Activated naive CD4-positive, alpha-beta T cell treated with Interleukin-2 at 50 U/mL for 16 hours (primary cell): Measurements from ENCODE around the gene LZTR1.
A peak's percentile ranks its signal among the peaks of the same experiment; 100 is the strongest.
"Not testable (repeated sequence)": the region's sequence is repeated elsewhere in the genome, so short reads cannot be mapped to it uniquely, and the experiment has no call there.

Experiments
- DNase-seq: peaks from one replicate; pipeline ENCODE4 v3.0.0-alpha.2; 2020

Gene LZTR1

DNA sequence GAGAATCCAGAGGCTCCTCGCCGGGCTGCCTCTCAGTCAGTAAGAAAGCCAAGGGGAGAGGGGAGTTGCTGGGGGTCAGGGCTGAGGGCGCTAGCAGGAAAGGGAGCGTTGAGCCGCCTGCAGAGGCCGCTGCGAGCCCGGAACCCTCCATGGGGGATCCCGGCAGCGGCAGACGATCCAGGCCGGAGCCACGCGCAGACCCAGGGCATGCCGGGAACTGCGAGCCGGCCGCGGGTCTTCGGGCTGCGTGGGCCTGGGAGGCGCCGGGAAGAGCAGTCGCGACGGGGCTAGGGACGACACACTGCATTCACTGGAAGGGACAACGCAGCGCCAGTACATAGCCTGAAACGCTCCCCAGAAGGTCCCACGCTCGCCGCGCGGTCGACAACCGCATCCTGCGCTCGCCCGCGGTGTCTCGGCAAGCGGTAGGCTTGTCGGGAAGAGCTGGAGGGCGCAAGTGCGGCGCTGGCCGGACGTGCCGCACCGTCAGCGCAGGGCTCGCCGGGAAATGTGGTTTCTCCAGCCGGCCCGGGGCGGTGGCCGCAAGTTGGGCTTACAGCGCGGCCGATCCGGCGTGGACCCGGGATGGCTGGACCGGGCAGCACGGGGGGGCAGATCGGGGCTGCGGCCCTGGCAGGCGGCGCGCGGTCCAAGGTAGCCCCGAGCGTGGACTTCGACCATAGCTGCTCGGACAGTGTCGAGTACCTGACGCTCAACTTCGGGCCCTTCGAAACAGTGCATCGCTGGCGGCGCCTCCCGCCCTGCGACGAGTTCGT is at the start of gene LZTR1:
Gene LZTR1, plus strand, starts transcription at position 511 of the 776 bp plus-strand sequence. Its CDS starts 75 bp downstream, at position 586.
- DNase-seq: peak; percentile 71

GRCh38 chr22:20933910-20934309 is 48.2 kb upstream of the LZTR1 start:
- DNase-seq: no peak

DNA sequence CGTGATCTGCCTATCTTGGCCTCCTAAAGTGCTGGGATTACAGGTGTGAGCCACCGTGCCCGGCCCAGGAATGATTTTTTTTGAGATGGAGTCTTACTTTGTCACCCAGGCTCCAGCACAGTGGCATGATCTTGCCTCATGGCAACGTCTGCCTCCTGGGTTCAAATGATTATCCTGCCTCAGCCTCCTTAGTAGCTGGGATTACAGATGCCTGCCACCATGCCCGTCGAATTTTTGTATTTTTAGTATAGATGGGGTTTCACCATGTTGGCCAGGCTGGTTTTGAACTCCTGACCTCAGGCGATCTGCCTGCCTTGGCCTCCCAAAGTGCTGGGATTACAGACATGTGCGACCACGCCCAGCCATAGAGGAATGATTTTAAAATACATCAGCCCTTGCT is 47.0 kb upstream of the LZTR1 start:
- DNase-seq: not testable (repeated sequence)

- DNase-seq: not testable (repeated sequence)
These were observed 46.1 kb upstream of the LZTR1 start for GRCh38 chr22:20935780-20936539.

DNA sequence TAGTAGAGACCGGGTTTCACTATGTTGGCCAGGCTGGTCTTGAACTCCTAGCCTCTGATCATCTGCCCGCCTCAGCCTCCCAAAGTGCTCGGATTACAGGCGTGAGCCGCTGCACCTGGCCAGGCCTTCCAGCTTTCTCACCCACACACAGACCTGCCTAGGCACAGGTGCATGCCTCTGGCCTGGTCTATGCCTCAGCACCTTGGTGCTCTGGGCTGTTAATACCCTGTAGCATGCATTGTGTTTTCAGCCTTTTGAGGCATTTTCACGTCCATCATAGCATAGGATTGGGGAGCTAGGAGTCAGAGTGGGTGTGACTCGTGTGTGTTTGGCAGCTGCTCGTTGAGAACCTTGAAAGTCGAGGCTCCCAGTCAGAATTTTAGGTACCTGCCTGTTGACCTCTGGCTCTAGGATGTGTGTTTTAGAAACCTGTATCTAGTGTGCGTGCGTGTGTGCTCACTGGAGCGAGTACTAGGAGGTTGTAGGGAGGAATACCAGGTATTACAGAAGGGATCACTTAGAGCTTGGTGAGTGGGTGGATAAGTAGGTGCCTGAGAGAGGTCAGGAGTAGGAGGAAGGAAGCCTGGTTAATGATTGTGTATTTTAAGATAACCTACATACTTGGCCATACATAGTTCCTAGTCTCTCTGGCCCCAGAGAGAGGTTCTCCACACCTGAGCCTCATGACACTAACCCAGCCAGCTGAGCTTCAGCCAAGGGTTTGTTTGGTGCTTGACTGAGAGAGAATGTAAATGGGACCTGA is 44.9 kb upstream of the LZTR1 start:
- DNase-seq: no peak

DNA sequence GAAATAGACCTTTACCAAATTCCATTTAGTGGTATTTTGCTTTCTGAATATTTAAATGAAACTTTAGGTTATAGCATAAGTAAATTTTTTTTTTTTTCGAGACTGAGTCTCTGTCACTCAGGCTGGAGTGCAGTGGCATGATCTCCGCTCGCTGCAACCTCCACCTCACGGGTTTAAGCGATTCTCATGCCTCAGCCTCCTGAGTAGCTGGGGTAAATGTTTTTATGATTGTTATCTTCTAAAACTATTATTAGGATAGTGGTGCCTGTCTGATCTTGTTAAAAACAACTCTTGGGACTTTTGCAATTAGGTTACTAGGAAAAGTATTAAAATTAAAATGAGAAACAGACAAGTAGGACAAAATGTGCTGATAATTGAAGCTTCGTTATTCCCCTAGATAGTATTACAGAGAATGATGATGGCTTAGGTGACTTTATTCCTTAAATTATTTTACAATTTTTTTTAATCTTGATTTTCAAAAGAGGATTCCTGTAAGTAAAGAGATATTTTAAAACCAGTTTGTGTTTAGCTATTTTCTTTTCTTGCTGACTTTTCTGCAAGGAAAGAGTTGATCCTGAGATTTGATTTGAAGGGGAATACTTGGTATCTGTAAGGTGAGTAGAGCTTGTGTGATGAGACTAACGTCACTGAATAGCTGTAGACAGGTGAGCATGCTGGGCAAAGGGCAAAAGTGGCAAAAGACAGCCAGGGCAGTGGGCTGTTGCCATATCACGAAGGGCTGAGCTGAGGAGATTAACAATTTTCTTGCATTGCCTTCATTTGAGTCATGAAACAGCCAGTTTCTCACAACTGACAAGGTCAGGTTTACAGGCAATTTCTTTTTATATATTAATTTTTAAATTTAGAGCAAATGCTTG is 44.1 kb upstream of the LZTR1 start:
- no peak for DNase-seq

DNA sequence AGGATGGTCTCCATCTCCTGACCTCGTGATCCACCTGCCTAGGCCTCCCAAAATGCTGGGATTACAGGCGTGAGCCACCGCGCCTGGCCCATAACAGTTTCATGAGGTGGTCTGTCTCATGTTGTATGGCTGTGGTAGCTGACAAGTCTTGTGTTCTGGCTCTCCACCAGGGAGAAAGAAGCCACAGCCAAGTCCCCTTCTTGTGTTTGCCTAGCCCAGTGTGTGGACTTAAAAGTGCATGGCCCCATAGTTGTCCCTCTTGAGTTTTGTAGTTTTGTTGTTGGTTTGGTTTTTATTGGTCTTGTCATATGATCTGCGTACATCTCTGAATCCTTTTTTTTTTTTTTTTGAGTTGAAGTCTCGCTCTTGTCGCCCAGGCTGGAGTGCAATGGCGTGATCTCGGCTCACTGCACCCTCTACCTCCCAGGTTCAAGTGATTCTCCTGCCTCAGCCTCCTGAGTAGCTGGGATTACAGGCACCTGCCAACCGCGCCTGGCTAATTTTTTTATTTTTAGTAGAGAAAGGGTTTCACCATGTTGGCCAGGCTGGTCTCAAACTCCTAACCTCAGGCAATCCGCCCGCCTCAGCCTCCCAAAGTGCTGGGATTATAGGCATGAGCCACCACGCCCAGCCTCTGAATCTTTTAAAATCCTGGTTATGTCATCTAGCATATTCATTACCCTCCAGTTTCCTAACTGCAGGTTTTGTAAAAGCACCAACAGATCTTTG is 42.5 kb upstream of the LZTR1 start:
- DNase-seq: not testable (repeated sequence)

- no peak for DNase-seq
These were observed 41.9 kb upstream of the LZTR1 start for GRCh38 chr22:20940186-20940651.

DNA sequence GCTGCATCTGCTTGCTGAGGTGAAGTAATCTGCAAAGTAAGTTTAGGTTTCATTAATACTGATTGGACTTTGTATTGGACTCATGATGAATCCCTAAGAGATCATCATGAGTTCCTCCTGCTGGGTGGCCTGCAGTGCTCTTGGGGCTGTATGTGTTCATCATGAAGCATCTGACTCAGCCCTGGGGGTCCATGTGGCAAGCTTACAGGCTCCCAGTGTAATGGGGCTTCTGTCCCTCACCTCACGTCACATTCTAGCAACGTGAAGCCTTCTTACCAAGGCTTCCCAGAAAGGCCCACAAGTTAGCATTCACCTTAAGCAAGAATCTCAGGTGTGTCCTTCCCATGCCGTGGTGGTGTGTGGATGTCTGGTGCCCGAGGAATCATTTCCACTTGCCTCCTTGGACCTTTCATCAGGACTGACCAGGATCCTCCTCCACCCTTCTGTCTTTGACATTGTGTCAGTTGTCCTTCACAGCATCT is 41.2 kb upstream of the LZTR1 start:
- DNase-seq: no peak

GRCh38 chr22:20942203-20942902 is 39.7 kb upstream of the LZTR1 start:
- DNase-seq: not testable (repeated sequence)

- no peak for DNase-seq
These were observed 38.8 kb upstream of the LZTR1 start for GRCh38 chr22:20943104-20943933.

GRCh38 chr22:20944042-20944441 is 38.1 kb upstream of the LZTR1 start:
- no peak for DNase-seq

DNA sequence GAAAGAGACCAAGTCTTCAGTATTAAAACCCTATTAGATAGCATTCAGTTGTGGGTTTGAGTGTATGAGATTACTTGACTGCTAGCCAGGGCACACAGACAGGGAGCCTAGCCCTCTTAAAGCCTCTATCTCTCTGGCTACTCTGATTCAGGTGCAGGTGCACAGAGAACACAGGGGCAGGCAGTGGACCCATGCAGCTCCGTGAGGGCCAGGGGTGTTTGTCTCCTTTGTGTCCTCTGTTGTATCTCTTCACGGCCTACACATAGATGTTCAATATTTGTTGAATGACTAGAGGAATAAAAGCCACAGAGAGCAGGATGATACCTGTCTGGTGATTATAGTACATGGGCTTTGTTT is 36.5 kb upstream of the LZTR1 start:
- DNase-seq: no peak

DNA sequence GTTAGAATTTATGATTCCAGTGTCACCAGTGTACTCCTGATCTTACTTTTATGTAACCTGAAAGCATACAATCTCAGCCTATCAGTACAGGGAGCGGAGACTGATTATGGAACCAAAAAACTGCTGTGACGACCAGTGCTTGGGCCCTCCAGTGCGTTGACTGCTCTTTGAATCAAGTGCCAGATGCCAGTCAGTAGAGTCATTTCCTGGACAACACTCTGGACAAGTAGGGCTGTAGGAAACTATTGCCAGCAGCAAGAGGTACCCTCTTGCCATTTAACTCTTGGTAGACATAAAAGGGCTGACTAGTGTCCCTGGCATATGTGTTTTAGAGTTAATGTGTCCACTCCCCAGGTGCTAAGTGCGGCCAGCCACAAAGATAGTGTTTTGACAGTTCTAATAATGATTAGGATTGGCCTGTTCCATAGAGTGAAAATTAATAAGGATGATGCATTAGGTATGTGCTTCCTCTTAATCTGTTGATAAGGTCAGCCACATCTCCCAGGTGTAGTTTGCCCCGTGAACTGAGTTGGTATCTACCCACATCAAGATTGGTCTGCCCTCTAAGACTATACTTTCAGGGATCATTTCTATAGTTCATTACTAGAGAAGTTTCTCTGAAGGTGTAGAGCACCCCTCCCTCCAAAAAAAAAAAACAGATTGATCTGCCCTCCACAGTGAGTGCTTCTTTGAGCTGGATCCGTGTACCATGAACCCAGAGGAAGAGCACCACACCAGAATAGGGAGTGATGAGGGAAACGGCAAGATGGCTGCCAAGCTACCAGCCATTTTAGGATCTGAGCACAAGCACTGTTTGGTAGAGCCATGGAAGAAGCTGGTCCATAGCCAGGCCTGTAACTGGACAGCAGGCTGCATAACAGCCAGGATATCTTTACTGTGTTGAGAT is 35.8 kb upstream of the LZTR1 start:
- no peak for DNase-seq

GRCh38 chr22:20946991-20947390 is 35.1 kb upstream of the LZTR1 start:
- DNase-seq: no peak

GRCh38 chr22:20948450-20948849 is 33.6 kb upstream of the LZTR1 start:
- DNase-seq: no peak

- DNase-seq: no peak
These were observed 33.1 kb upstream of the LZTR1 start for GRCh38 chr22:20948989-20949388.

GRCh38 chr22:20949698-20950183 is 32.4 kb upstream of the LZTR1 start:
- no peak for DNase-seq
